Brain microvascular endothelial cell (primary cell): Measurements from ENCODE around the gene CD101.

Experiments
- DNase-seq: peaks from one replicate; pipeline ENCODE4 v3.0.0-alpha.2; 2020
- H3K27ac ChIP-seq: fragments of 250-450 bp; sonication (Bioruptor Pico); 2 replicates; pipeline ENCODE4 v1.5.1; 2020; ENCODE audit warnings: mild to moderate bottlenecking, moderate library complexity
- H3K27me3 ChIP-seq: fragments of 250-450 bp; sonication (Bioruptor Pico); replicated peaks from 2 replicates; pipeline ENCODE4 v1.5.1; 2020; ENCODE audit warnings: mild to moderate bottlenecking
- H3K36me3 ChIP-seq: fragments of 250-450 bp; sonication (Bioruptor Pico); replicated peaks from 2 replicates; pipeline ENCODE4 v1.5.1; 2020; ENCODE audit warnings: mild to moderate bottlenecking
- H3K4me3 ChIP-seq: 2 replicates; pipeline ENCODE4 v1.5.1; 2011; ENCODE audit warnings: low read depth, mild to moderate bottlenecking, control low read depth, low read length, moderate library complexity
- CTCF ChIP-seq: IDR thresholded peaks from 2 replicates; pipeline ENCODE4 v1.5.1; 2011; ENCODE audit warnings: low read depth, mild to moderate bottlenecking, moderate library complexity, low read length, control low read depth, inconsistent platforms; ENCODE audit errors: missing control alignments
- in situ Hi-C: cut with HindIII; loops from 2 replicates; pipeline ENCODE4 v1.10.0; 2017; ENCODE audit warnings: low sequenced_read_pairs, low pct_ligation_motif_present

Gene CD101

DNA sequence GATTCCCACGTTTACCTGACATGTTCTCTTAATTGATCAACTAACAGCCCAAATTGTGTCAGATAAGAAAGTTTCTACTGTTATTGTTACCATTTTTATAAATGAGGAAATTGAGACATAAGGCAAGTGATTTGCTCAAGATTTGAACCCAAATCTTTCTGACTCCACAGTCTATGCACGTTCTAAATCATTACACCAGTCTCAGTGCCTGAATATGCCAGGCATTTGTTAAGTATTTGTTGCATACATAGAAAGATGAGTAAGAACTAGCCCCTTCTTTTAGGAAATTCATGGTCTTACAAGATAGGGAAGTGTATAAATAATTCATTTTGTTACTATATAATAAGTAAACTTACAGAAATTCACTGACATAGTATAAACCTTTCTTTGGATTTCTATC, 7.1 kb upstream of the CD101 start:
- DNase-seq, result no peak
- H3K27ac ChIP-seq, result no peak overlapping the region
- H3K27me3 ChIP-seq, result no peaks in the 10 kb centered on the region
- in situ Hi-C loops, result no loop called here
- TF ChIP-seq CTCF, result no peak
- no peaks in the 10 kb centered on the region for H3K36me3 ChIP-seq
- no peak overlapping the region for H3K4me3 ChIP-seq

GRCh38 chr1:116997066-116997465, 4.5 kb upstream of the CD101 start:
- H3K36me3 ChIP-seq, result no peaks in the 10 kb centered on the region
- TF ChIP-seq CTCF, result no peak
- DNase-seq, result no peak
- no peaks in the 10 kb centered on the region for H3K27me3 ChIP-seq
- H3K4me3 ChIP-seq, result no peak overlapping the region
- H3K27ac ChIP-seq, result peak overlapping the region; percentile 42
- in situ Hi-C loops, result no loop called here

GRCh38 chr1:116997636-116998035, 3.9 kb upstream of the CD101 start:
- no peaks in the 10 kb centered on the region for H3K36me3 ChIP-seq
- no peak for TF ChIP-seq CTCF
- H3K27ac ChIP-seq, result peak overlapping the region; percentile 33
- in situ Hi-C loops, result no loop called here
- H3K4me3 ChIP-seq, result no peak overlapping the region
- no peaks in the 10 kb centered on the region for H3K27me3 ChIP-seq
- DNase-seq, result no peak

DNA sequence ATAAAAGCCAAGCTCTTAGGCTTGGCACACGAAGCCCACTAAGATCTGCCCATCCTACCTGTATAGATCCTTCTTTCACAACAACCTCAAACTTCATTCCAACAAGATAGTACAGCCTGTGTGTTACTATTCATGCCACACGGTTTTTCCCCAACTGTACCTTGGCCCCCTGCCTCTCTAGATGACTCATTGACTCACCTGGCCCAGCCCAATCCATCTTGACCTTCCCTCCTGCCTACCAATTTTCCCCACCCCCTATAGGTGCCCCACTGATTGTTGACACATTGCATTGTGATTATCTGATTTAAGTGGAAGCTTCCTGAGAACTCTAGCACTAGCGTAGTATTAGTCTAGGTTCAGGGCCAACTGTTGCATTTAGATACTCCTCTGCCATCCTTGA, 2.0 kb upstream of the CD101 start:
- Histone ChIP-seq H3K4me3 (no peak overlapping the region), H3K27me3 (no peaks in the 10 kb centered on the region), H3K27ac (no peak overlapping the region), H3K36me3 (no peaks in the 10 kb centered on the region)
- in situ Hi-C loops, result no loop called here
- no peak for TF ChIP-seq CTCF
- no peak for DNase-seq

DNA sequence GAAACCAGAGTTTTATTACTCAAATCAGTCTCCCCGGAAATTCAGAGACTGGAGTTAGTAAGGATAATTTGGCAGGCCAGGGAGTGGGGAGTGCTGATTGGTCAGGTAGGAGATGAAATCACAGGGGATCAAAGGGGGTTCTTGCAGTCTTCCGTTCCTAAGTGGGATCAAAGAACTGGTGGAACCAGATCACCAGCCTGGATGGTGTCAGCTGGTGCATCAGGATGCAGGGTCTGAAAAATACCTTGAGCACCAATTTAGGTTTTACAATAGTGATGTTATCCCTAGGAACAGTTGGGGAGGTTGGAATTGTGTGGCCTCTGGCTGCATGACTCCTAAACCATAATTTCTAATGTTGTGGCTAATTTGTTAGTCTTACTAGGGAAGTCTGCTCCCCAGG, 1.4 kb upstream of the CD101 start:
- TF ChIP-seq CTCF, result no peak
- DNase-seq, result no peak
- Histone ChIP-seq H3K27me3 (no peaks in the 10 kb centered on the region), H3K27ac (no peak overlapping the region), H3K36me3 (no peaks in the 10 kb centered on the region), H3K4me3 (no peak overlapping the region)
- in situ Hi-C loops, result no loop called here

GRCh38 chr1:117003223-117003875, 1.8 kb downstream of the CD101 start:
- DNase-seq, result no peak
- Histone ChIP-seq H3K27me3 (no peaks in the 10 kb centered on the region), H3K36me3 (no peaks in the 10 kb centered on the region), H3K27ac (no peak overlapping the region), H3K4me3 (no peak overlapping the region)
- no peak for TF ChIP-seq CTCF
- in situ Hi-C loops, result no loop called here
